A673 (cell line): ENCODE data around the gene HVCN1.

Experiments used
- CTCF ChIP-seq: fragments of 300-800, 200-600 bp; sonication (generic); conservative IDR thresholded peaks from 2 replicates; pipeline ENCODE4 v1.5.1; 2017; ENCODE audit warnings: low read depth, mild to moderate bottlenecking, antibody characterized with exemption, low read length, moderate library complexity, mixed read lengths
- EZH2 ChIP-seq: fragments of 200-600 bp; sonication (generic); IDR thresholded peaks from 2 replicates; pipeline ENCODE4 v1.6.1; 2017; ENCODE audit warnings: borderline replicate concordance, low read depth, mild to moderate bottlenecking, mixed read lengths, antibody characterized with exemption, low read length; ENCODE audit not compliant: poor library complexity, severe bottlenecking

DNA sequence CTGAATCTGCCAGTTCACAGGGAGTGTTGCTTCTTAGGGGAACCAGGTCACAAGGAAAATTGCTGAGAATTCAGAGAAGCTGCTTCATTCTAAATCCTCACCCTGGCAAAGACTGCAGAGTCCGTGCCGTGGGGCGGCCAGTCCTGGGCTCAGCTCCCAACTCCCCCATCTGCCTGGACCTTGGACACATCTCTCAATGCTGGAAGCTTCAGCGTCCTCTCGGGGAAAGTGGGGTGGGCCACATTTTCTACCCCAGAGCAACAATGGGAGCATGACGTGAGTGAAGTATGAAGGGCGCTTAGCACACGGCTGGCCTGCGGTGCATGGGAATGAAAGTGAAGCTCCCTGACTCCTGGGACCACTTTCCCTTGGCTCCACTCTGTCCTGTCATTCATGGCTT is 31.2 kb downstream of the HVCN1 start:
- no peak for TF ChIP-seq CTCF
- no peak for TF ChIP-seq EZH2
